HG02840 (cell line): Measurements from ENCODE around the gene SLC41A2.
"Not testable (repeated sequence)": the region's sequence is repeated elsewhere in the genome, so short reads cannot be mapped to it uniquely, and the experiment has no call there.

Experiments used
- ATAC-seq: cut with Tn5 transposase; IDR thresholded peaks from one replicate; pipeline ENCODE4 v1.9.1; 2021; ENCODE audit warnings: mild to moderate bottlenecking, moderate library complexity, moderate number of reproducible peaks; ENCODE audit not compliant: unreplicated experiment, low FRiP score

Gene SLC41A2

GRCh38 chr12:104958001-104958804, at the start of gene SLC41A2:
Gene SLC41A2, minus strand, starts transcription at chr12:104958290. Its CDS starts 29,763 bp downstream, at chr12:104928527.
- peak; percentile 82 for ATAC-seq

GRCh38 chr12:105001476-105001875, 43.4 kb upstream of the SLC41A2 start:
- no peak for ATAC-seq

DNA sequence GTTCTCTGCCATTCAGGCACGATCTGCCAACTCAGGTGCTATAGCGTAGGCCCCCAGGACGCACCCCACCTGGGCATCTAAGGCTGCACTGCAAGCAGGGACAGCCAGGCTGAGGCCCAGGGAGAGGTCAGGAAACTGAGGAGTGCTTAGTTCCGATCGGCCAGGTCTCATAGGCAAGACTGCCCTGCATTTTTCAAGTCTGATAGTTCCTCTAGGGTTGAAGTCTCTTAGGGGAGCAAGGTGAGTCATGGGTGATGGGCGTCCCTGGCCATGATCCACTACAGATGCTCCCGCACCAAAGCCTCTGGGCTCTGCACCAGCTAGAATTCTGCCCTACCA, 41.2 kb upstream of the SLC41A2 start:
- ATAC-seq: no peak

GRCh38 chr12:104998423-104999346, 40.6 kb upstream of the SLC41A2 start:
- ATAC-seq: no peak

GRCh38 chr12:104997541-104997940, 39.5 kb upstream of the SLC41A2 start:
- no peak for ATAC-seq

GRCh38 chr12:104994336-104994735, 36.2 kb upstream of the SLC41A2 start:
- no peak for ATAC-seq

GRCh38 chr12:104991565-104992128, 33.6 kb upstream of the SLC41A2 start:
- no peak for ATAC-seq

DNA sequence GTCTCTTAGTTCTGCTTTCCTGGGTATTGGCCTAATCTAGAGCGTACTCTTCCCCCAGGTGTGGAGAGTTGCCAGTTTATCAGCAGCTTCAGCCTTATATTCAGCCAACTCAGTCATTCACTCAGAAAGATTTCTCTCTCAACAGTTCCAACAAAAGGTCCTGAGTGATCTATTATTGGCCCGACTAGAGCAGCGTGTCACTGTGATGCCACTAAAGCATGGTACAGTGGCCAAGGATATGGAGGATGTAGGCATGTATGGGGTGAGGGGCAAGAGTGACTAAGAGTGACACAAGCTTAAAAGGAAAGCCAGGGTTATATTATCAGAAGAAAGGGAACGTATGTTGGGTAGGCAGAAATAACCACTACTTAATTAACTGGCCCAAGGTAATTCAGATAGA, 32.9 kb upstream of the SLC41A2 start:
- ATAC-seq: no peak

DNA sequence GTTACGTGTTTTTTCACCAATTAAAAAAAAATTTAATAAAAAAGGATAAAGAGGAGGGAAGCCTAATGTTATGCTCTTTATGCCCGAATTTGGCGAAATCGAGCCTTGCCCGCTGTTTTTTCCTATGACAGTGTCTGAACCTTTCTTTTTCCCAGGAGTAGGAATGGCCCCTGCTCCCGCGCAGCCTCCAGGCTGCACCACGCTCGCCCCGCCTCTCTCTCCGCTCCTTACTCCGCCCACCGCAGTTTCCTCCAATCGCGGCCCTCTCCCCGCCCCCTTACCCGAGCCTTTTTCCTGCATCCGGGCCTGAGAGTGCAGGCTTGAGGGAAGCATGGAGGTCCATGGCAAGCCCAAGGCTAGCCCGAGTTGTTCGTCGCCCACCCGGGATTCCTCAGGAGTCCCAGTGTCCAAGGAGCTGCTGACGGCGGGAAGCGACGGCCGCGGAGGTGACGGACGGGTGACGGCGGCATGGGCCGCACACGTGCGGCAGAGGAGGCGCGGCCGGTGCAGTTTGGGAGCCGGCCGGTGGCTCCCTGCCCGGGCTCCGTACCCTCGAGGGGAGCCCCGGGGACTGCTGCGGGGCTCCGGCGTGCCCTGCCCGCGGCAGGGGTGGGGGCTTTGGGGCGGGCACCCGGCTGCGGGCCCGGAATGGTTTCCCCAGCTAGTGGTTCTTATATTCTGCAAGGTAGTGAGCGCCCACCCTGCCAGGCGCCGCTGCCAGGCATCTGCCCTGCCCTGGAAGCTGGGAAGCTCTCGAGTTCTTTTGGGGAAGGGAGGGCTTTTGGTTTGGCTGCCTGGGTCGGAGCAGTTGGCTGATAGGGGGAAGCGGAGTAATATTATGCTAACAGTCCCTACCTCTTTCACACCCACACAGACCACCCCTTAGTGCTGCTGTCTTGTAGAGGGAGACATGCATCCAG, 28.2 kb upstream of the SLC41A2 start, which contains the start of gene NOPCHAP1:
NOPCHAP1 (plus strand) TSS at position 295 of the 920 bp plus-strand sequence; CDS start at position 332, 37 bp downstream.
- peak; percentile 95 for ATAC-seq

DNA sequence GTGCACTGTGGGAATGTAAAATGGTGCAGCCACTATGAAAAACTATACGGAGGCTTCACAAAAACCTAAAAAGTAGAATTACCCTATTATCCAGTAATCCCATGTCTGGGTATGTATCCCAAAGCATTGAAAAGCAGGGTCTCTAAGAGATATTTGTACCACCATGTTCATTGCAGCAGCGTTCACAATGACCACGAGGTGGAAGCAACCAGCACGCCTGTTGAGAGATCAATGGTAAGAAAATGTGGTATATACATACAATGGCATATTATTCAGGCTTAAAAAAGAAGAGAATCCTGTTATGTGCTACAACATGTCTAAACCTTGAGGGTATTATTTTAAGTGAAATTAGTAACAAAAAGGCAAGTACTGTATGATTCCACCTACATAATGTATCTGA, 27.1 kb upstream of the SLC41A2 start:
- ATAC-seq: no peak

- ATAC-seq: not testable (repeated sequence)
Measured at GRCh38 chr12:104977688-104978087, 19.6 kb upstream of the SLC41A2 start.

GRCh38 chr12:104976703-104977102, 18.6 kb upstream of the SLC41A2 start:
- ATAC-seq: no peak

GRCh38 chr12:104975587-104976343, 17.7 kb upstream of the SLC41A2 start:
- no peak for ATAC-seq

DNA sequence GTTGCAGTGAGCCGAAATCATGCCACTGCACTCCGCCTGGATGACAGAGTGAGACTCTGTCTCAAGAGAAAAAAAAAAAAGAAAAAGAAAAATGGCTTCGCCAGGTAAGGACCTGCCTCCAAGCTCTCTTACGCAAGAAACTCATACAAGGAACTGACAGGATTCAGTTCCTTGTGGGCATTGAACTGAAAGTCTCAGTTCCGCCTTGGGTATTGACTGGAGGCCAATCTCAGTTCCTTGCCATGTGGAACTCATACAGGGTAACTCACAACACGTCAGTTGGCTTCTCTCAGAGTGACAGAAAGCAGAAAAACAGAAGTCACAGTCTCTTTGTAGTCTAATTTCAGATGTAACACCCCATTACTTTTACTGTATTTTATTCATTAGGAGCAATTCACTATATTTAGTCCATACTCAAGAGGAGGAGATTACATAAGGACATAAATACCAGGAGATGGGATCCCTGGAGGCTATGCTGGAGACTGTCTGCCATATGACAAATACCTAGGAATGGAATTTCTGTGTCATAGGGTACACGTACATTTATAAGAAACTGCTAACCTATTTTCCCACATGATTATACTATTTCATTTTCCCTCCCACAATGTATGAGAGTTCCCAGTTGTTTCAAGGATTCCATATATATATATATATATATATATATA, 16.7 kb upstream of the SLC41A2 start:
- peak; percentile 84 for ATAC-seq

DNA sequence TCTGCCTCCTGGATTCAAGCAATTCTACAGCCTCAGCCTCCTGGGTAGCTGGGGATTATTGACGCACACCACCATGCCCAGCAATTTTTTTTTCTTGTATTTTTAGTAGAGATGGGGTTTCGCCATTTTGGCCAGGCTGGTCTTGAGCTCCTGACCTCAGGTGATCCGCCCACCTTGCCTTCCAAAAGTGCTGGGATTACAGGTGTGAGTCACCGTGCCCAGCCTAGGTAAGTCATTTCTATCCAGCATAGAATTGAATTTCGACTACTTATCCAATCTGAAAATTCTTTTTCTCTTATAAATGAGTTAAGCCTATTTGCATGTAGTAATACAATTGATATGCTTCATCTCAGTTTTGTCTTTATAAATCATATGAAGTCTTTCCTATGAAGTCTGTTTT, 15.2 kb upstream of the SLC41A2 start:
- no peak for ATAC-seq

DNA sequence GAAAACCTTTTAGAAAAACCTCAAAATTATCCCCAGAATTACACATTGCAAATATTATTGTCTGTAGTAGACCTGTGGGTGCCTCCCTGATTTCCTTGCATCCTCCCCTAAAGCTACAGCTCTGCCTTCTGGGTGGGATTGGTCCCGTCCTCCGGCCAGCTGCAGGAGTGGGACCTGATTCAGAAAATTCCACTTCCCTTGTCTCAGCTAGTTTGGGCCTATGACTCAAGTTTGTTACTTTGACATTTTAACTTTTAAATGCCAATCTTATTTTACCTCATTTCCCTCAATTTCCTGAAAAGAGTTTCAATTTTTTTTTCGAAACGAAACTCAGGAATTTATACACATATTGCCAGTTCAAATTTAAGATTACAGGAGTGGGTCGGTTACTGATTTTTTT, 13.2 kb upstream of the SLC41A2 start:
- no peak for ATAC-seq

- no peak for ATAC-seq
Measured at GRCh38 chr12:104969343-104969742, 11.3 kb upstream of the SLC41A2 start.

- ATAC-seq: peak; percentile 72
Measured at GRCh38 chr12:104966677-104967076, 8.6 kb upstream of the SLC41A2 start.

- ATAC-seq: no peak
Measured at GRCh38 chr12:104964856-104965205, 6.7 kb upstream of the SLC41A2 start.
